ENCODE data around the gene SLC9B1. TPM values are rescaled to one million over a fixed set of nuclear protein-coding genes. Genes with fewer than 3 reads are reported as not detected.

SLC9B1 gene
- total and polyA plus RNA-seq, 2 of the 13 experiments (the other 11 are each of a cell fraction or from before 2014, with no cell fraction given): 0.17 to 0.20 TPM

- TF ChIP-seq HIC2 (CRISPR knock-in tag; IDR thresholded peaks at IDR 0.05; ENCODE audit: low read depth) (no peak), AFF4 (CRISPR knock-in tag; IDR thresholded peaks at IDR 0.05) (no peak), KLF11 (CRISPR knock-in tag; IDR thresholded peaks at IDR 0.05) (no peak), FOXP4 (CRISPR knock-in tag; IDR thresholded peaks at IDR 0.05) (no peak), NR2F2 (IDR thresholded peaks at IDR 0.05; ENCODE audit: borderline replicate concordance, low read depth) (peak; percentile 10; the same call in 1 of the 2 replicates)
These were observed 149.8 kb downstream of the SLC9B1 start (continued) for GRCh38 chr4:102869569-102870197.
